GM12864 (cell line): Measurements from ENCODE around the gene FZD1.
"Not testable (repeated sequence)": the region's sequence is repeated elsewhere in the genome, so short reads cannot be mapped to it uniquely, and the experiment has no call there.

ENCODE experiments used
- DNase-seq: peaks from one replicate; pipeline ENCODE4 v3.0.0-alpha.2; 2011; ENCODE audit warnings: low read depth
- H3K4me3 ChIP-seq: 2 replicates; pipeline ENCODE4 v1.5.1; 2011; ENCODE audit warnings: mild to moderate bottlenecking, low read depth, low read length, control low read depth
- CTCF ChIP-seq: IDR thresholded peaks from 2 replicates; pipeline ENCODE4 v1.5.1; 2011; ENCODE audit warnings: low read depth, mild to moderate bottlenecking, moderate library complexity, low read length, control low read depth, inconsistent platforms; ENCODE audit errors: missing control alignments

Gene FZD1

GRCh38 chr7:91294639-91295220 lies 30.5 kb downstream of the FZD1 start:
- DNase-seq: no peak
- no peak overlapping the region for H3K4me3 ChIP-seq
- TF ChIP-seq CTCF: no peak

GRCh38 chr7:91295576-91295975 lies 31.3 kb downstream of the FZD1 start:
- no peak for TF ChIP-seq CTCF
- DNase-seq: no peak
- H3K4me3 ChIP-seq: no peak overlapping the region

- no peak for TF ChIP-seq CTCF
- no peak overlapping the region for H3K4me3 ChIP-seq
- DNase-seq: no peak
Measured at GRCh38 chr7:91297939-91298338, 33.7 kb downstream of the FZD1 start.

GRCh38 chr7:91299952-91300775 lies 35.9 kb downstream of the FZD1 start:
- H3K4me3 ChIP-seq: no peak overlapping the region
- no peak for DNase-seq
- TF ChIP-seq CTCF: no peak

GRCh38 chr7:91302794-91303193 lies 38.6 kb downstream of the FZD1 start:
- no peak for TF ChIP-seq CTCF
- DNase-seq: no peak
- no peak overlapping the region for H3K4me3 ChIP-seq

- no peak for TF ChIP-seq CTCF
- DNase-seq: no peak
Measured at GRCh38 chr7:91306266-91306665, 42.0 kb downstream of the FZD1 start.

GRCh38 chr7:91307467-91307866 lies 43.2 kb downstream of the FZD1 start:
- no peak for TF ChIP-seq CTCF
- H3K4me3 ChIP-seq: no peak overlapping the region
- DNase-seq: no peak

More at GRCh38 chr7:91306266-91306665, 42.0 kb downstream of the FZD1 start:
- H3K4me3 ChIP-seq: no peak overlapping the region

- not testable (repeated sequence) for H3K4me3 ChIP-seq, DNase-seq
Measured at GRCh38 chr7:91308191-91308590, 44.0 kb downstream of the FZD1 start.
